HG02678 (cell line): ENCODE measurements around the gene FMN1.
A peak's percentile ranks its signal among the peaks of the same experiment; 100 is the strongest.

Experiments used
- ATAC-seq: cut with Tn5 transposase; IDR thresholded peaks from one replicate; pipeline ENCODE4 v1.9.1; 2021; ENCODE audit warnings: mild to moderate bottlenecking, moderate library complexity; ENCODE audit not compliant: unreplicated experiment

The FMN1 gene

GRCh38 chr15:33155691-33156420, 38.7 kb downstream of the FMN1 start:
- ATAC-seq: no peak

DNA sequence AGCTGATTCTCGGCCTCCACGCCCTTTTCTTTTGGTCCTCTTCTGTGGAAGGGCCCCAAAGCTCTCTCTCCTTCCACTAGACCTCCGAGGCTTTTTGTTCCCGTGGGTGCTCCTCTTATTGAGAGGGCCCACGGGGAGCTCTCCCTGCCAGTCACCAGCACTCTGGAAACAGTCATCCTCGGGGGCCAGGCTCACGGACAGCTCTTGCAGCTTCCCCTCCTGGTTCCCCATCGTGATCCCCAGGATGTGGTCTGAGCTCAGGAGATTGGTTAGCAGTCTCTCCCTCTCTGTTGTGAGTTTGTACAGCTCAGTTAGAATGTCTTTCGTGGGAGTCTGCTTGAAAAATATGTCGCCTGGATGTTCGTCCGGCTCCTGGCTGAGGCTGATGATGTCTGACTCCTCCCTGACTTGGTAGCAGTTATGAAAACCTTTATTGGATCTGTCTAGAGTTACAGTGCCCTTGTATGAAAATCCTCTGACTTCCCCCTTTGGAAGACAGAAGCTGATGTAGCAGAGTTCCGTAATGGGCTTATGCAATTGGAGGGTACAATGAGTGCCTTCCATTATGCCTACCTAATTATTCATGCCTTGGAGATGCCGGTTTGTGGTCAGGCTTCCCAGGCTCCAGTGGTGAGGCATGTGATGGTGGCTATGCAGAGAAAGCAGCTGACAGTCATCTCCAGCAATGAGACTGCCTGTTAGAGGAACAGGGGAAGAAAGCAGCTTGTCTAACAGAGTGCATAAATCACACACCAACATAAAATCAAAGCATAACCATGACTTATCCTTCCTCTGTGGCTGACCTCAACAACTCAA, 40.0 kb downstream of the FMN1 start:
- no peak for ATAC-seq

DNA sequence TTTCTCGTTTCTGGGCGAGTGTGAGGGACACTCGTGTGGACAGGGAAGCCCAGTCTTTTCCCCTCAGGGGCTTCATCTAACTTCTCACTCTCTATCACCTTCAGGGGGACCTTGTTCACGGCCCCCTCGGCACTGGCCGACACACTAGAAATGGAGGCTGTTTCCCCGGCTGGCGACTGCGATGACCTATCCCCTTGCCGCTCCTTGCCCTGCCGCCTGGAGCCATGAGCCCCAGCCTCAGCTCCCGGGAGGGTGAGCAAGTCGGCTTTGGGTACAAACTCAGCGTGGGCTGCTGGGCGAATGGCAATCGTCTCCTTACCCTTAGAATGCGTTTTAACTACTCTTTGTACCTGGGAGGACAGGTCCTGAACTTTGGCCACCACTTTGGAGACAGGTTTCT, 41.0 kb downstream of the FMN1 start:
- ATAC-seq: no peak

DNA sequence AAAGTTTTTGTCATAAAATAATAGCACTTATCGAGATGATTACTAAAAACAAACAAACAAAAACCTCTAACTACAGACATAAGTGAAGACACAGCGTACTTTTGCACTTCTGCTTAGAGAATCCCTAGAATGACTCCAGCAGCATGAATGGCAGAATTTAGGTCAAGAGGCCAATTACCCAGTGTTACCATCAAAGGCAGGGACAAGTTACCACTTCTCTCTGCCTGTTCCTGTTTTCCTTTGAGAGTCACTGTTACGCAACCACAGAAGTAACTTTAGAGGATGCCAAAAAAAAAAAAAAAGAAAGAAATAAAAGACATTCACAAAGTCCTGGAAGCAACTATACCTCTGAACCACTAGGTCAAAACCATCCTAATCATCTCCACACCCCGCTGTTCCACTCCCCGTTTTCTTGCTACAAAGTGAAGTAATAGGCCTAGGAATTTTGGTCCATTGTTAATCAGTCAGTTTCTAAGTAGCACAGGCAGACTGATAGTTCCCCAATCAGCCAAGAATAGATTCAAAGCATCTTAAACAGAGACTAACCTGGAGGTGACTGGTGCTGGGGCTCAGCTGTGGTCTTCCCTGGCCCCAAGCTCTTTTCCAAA, 41.9 kb downstream of the FMN1 start:
- ATAC-seq: no peak

- ATAC-seq: peak; percentile 46
Observed at GRCh38 chr15:33150971-33151370, 43.5 kb downstream of the FMN1 start.

- no peak for ATAC-seq
Observed at GRCh38 chr15:33150431-33150941, 44.0 kb downstream of the FMN1 start.

GRCh38 chr15:33149919-33150318, 44.6 kb downstream of the FMN1 start:
- no peak for ATAC-seq

- ATAC-seq: no peak
Observed at GRCh38 chr15:33148129-33148751, 46.3 kb downstream of the FMN1 start.

- no peak for ATAC-seq
Observed at GRCh38 chr15:33146051-33146450, 48.5 kb downstream of the FMN1 start.

GRCh38 chr15:33145447-33145846, 49.1 kb downstream of the FMN1 start:
- no peak for ATAC-seq

DNA sequence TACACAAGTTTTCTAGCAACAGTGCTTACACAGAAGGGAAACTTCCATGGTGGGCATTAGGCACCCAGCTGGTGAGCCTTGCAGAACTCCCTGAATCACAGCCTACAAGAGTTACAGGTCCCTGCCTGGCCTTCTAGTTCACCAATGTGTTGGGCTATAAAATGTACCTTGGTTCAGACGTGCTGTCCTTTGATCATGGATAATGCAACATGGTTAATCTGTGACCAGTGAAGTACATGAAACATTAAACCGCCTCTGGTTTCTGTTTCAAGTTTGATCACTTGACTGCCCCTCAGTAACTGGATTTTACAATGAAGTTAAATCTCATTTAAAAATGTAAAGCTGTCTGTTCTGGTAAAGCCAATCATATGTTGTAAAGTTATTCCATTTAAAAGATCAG, 51.8 kb downstream of the FMN1 start:
- ATAC-seq: peak; percentile 93

- ATAC-seq: no peak
Observed at GRCh38 chr15:33138000-33138399, 56.5 kb downstream of the FMN1 start.

GRCh38 chr15:33137101-33137500, 57.4 kb downstream of the FMN1 start:
- no peak for ATAC-seq

- no peak for ATAC-seq
Observed at GRCh38 chr15:33136353-33136752, 58.2 kb downstream of the FMN1 start.

DNA sequence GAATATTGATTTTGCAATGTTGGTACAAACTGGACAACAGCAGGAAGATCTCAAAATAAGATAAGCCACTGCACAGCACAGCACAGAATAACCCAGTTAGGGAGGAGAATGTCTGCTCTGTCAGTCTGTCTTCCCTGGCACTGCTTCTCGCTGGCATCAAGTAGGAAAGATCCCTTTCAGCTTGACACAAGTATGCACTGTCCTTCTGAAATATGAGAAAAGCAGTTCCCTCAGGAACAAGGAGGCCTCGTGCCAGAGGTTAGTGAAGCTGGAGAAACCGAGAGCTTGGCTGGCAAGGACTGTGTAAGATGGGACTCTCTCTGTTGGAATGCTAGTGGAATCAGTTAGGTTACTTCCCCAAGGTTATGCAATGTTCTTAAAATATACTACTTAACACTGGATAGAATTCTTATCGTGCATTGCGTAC, 59.1 kb downstream of the FMN1 start:
- no peak for ATAC-seq

DNA sequence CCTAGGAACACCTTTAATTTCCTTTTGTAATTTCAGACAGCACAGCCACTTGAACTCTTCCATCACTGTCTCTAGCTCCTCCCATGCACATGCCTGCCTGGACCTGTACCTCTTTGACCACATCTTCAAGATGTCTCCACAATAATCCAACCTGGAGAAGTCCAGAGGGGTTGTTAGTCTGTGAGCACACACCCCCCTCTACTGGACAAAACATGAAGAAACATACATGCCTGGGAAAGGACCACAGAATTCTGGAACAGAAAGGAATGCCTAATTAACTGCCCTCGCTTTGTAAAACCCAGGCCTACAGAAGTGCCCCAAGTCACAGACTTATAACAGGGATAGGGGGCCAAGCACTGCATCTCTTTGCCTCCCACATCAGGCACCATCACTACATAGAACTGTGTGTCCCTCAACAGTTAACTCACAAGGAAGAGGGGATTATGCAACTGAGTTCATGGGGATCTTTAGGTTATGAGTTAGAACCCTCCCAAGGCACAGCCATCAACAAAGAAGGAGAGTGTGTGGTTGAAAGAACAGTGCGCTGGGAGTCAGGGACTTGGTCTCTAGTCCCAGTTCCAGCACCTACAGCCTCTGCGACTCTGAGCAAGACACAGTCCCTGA, 61.7 kb downstream of the FMN1 start:
- no peak for ATAC-seq

GRCh38 chr15:33132233-33132580, 62.3 kb downstream of the FMN1 start:
- no peak for ATAC-seq

DNA sequence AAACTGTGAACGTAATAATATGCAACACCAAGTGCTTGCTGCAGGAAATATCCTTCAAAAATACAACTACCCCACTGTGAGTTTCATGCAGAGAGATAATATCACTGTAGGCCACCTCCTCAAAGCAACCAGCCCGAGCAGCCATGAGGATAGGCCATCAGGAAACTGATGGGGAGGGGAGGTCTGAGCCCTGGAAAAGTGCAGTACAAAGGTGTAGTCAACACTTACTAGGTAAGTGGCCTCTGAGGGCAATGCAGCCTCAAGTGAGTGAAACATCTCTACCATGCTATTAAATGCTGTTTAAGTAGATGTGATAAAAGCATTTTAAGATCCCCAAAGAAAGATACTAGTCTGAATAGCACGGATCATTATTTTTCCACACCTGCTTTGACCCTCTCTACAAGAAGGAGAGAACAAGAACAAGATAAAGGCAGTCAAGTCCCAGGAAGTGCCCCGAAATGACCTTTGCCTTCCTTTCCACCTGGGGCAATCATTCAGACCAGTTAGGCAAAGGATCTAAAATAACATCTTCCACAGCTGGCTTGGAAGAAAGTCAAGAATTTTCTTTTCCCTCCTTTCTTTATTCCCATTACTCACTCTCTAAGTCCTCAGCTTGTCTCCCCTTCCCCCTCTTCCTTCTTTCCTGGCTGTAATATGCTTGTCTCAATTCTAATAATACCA, 62.8 kb downstream of the FMN1 start:
- no peak for ATAC-seq

DNA sequence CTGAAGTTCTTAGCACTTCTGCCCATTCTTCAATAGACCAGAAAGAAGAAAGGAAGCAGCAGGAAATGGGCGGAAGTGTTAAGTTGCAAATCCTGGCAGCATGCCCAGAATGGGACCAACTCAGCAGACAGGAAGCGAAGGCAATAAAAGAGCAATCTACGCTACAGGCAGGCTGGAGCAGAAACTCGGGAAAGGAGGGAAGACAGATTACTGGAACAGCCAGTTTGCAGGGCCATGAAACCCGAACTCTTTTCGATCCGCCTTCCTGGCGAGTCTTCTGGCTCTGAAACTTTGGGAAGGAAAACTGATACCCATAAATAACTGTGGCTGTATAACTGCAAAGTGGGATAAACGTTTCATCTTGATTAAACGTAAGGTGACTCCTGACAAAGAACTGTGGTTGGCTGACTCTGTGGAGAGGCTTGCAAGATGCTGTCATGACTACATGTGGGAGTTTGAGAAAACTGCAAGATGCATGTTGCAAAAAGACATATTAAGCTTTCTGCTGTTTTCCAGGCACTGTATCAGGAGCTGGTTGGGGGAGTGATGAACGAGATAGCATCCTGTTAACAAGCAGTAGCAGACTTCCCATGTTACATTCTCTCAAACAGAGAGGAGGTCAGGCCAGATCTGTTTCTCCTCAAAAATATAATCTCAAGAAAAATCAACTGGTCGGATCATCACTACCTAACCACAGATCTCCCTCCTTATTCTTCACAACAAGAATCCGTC, 67.8 kb downstream of the FMN1 start:
- no peak for ATAC-seq
